A549 treated with AZD2906 at 1 μM for 4 hours (cell line): Measurements from ENCODE around the gene TPSB2. TPM values are rescaled to one million over a fixed set of nuclear protein-coding genes. Genes with fewer than 3 reads are reported as not detected.

Experiments
- total RNA-seq: library from RNA; stranded (reverse); fragments of 200-300 nt; extraction: Qiagen RNA extraction; gene quantifications from 5 replicates; pipeline ENCODE4 v1.2.3, GENCODE V29; 2022

Gene TPSB2
- total RNA-seq, result 0.09 to 0.11 TPM in 2 of 5 replicates, not detected in the others

DNA sequence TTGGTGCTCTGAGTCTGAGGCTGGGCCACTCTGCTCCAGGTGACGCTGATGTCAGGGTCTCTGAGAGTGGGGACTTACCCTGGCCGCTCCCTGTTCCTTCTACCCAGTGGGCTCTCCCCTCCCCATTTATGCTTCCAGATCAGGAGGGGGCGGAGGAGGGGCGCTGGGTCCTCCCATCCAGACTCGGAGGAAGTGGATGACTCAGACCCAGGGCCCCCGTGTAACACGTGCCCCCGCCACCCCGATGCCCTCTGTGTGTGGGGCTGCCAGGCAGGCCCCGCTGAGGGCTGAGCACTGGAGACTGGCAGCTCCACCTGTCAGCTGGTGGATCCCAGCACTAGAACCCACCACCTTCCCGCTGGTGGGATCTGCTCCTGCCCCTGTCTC lies at the start of gene TPSB2:
TPSB2 (minus strand) TSS at position 101 of the 387 bp plus-strand sequence. CDS start 233 bp downstream, outside the sequence.

GRCh38 chr16:1255276-1256122 lies 25.5 kb upstream of the TPSB2 start, which contains the start of gene TPSD1:
TPSD1 (plus strand) TSS chr16:1256069; CDS start chr16:1256281, 212 bp downstream.

GRCh38 chr16:1240436-1240835 lies 10.5 kb upstream of the TPSB2 start, which contains the start of gene TPSAB1:
TPSAB1 (plus strand) TSS chr16:1240705; CDS start chr16:1240939, 234 bp downstream.

GRCh38 chr16:1225051-1225451 lies 4.9 kb downstream of the TPSB2 start, which contains the start of gene TPSG1:
TPSG1 (minus strand) TSS chr16:1225268; CDS start chr16:1225252, 16 bp downstream.

Other genes with a start within 250 kb of the TPSB2 start
- gene SOX8, start 248.4 kb downstream of the TPSB2 start, total RNA-seq, result 1.9 to 3.6 TPM (median 3.0 TPM) in 5 replicates
- 0.51 to 0.79 TPM (median 0.60 TPM) in 5 replicates for gene SSTR5, start 157.4 kb downstream of the TPSB2 start, total RNA-seq
- gene C1QTNF8, start 133.9 kb downstream of the TPSB2 start, total RNA-seq, result 0.05 to 0.08 TPM in 2 of 5 replicates, not detected in the others
- 12.7 to 20.5 TPM (median 17.0 TPM) in 5 replicates for gene CACNA1H, start 77.1 kb downstream of the TPSB2 start, total RNA-seq
- 0.07 to 0.16 TPM (median 0.13 TPM) in 4 of 5 replicates, not detected in the other for gene TPSG1, start 4.9 kb downstream of the TPSB2 start, total RNA-seq
- gene TPSAB1, start 10.5 kb upstream of the TPSB2 start, total RNA-seq, result 0.06 to 0.10 TPM in 2 of 5 replicates, not detected in the others
- not detected in 5 replicates for gene TPSD1, start 25.9 kb upstream of the TPSB2 start, total RNA-seq
- 148 to 182 TPM (median 160 TPM) in 5 replicates for gene UBE2I, start 79.5 kb upstream of the TPSB2 start, total RNA-seq
- gene BAIAP3, start 103.5 kb upstream of the TPSB2 start, total RNA-seq, result 0.69 to 1.4 TPM (median 0.95 TPM) in 5 replicates
- 54.8 to 98.7 TPM (median 96.4 TPM) in 5 replicates for gene TSR3, start 121.7 kb upstream of the TPSB2 start, total RNA-seq
- 23.0 to 38.6 TPM (median 34.7 TPM) in 5 replicates for gene GNPTG, start 121.7 kb upstream of the TPSB2 start, total RNA-seq
- 14.9 to 25.3 TPM (median 24.1 TPM) in 5 replicates for gene UNKL, start 184.5 kb upstream of the TPSB2 start, total RNA-seq
- gene UQCC4, start 190.6 kb upstream of the TPSB2 start, total RNA-seq, result 32.7 to 37.9 TPM (median 35.6 TPM) in 5 replicates
- gene PERCC1, start 200.9 kb upstream of the TPSB2 start, total RNA-seq, result not detected in 5 replicates
- gene CCDC154, start 214.4 kb upstream of the TPSB2 start, total RNA-seq, result 0.07 to 0.36 TPM (median 0.18 TPM) in 5 replicates
- 61.5 to 77.6 TPM (median 71.6 TPM) in 5 replicates for gene CLCN7, start 244.8 kb upstream of the TPSB2 start, total RNA-seq